Fibroblast of upper back skin (primary cell): ENCODE measurements around the gene CCDC196.
"Not testable (repeated sequence)": the region's sequence is repeated elsewhere in the genome, so short reads cannot be mapped to it uniquely, and the experiment has no call there.

ENCODE experiments used
- DNase-seq: peaks from one replicate; pipeline ENCODE4 v3.0.0-alpha.2; 2013

The CCDC196 gene

DNA sequence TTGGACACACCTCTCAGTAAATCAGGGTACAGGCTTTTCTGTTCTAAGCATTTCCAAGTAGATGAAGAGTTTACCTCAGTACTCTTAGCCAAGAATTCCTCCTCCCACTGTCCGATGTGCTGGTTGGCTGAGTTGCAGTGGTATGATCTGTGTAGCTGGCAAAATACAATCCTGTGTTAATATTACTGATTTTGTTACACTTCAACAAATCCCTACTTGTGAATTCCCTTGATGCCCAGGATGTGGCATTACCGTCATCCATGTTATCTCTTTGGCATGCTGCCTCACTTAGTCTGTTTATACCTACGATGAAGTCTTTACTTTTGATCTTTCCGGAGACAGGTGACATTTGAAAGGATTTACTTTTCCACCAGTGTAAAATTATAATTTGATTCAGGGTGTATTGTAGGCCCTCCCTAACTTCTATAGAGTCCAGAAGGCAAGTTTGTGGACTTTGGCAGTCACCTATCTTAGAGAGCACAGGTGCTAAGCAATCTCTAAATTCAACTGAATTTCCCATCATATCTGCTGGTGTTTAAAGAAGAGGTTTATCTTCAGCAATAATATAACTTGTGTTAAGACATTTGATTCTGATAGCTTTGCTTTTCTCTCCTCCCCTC lies 10.1 kb downstream of the CCDC196 start:
- no peak for DNase-seq

DNA sequence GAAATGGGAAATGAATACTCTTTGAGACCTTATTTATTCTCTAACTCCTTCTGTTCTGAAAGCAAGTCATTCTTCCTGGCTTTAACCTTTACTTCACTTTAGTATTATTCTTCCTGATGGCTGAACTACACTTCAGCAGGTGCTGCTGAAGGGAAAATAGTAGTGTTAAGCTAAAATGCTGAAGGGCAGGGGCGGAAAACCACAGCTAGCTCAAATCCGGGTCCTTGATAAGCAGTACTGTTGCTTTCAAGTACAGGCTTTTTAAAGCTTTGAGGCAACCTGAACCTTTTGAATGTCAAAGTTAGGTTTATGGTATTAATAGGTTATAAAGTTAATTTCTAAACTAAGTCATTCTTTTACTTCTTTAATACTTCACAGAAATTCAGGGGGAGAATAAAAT lies 10.7 kb downstream of the CCDC196 start:
- no peak for DNase-seq

GRCh38 chr14:66498311-66498710 lies 12.1 kb downstream of the CCDC196 start:
- DNase-seq, result no peak

GRCh38 chr14:66501592-66501991 lies 15.4 kb downstream of the CCDC196 start:
- DNase-seq, result no peak

DNA sequence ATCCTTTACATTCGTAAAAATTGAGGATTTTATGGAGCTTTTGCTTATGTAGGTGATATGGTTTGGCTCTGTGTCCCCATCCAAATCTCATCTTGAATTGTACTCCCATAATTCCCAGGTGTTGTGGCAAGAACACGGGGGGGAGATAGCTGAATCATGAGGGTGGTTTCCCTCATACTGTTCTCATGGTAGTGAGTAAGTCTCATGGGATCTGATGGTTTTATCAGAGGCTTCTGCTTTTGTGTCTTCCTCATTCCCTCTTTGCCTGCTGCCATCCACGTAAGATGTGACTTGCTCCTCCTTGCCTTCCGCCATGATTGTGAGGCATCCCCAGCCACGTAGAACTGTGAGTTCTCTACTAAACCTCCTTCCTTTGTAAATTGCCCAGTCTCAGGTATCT lies 16.7 kb downstream of the CCDC196 start:
- not testable (repeated sequence) for DNase-seq

- DNase-seq, result no peak
These were observed 17.4 kb downstream of the CCDC196 start for GRCh38 chr14:66503532-66503931.

GRCh38 chr14:66507181-66507721 lies 21.1 kb downstream of the CCDC196 start:
- no peak for DNase-seq

- DNase-seq, result peak; percentile 98
These were observed 21.8 kb downstream of the CCDC196 start, which contains the start of gene GPHN for GRCh38 chr14:66507722-66508546. GPHN (plus strand) TSS chr14:66508147.

DNA sequence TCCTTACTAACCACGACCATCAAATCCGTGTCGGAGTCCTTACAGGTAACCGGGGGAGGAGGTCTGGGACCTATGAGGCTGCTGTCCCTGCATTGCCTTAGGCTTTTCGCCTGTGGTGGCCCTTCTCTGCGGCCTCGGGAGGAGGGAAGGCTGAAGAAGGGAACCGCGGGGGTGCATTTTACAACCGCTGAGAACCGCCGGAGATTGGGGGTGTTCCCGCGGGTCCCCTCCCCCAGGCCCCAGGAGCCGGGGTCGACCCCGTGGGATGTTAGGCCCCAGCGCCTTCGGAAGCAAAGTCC lies 22.3 kb downstream of the CCDC196 start:
- no peak for DNase-seq

DNA sequence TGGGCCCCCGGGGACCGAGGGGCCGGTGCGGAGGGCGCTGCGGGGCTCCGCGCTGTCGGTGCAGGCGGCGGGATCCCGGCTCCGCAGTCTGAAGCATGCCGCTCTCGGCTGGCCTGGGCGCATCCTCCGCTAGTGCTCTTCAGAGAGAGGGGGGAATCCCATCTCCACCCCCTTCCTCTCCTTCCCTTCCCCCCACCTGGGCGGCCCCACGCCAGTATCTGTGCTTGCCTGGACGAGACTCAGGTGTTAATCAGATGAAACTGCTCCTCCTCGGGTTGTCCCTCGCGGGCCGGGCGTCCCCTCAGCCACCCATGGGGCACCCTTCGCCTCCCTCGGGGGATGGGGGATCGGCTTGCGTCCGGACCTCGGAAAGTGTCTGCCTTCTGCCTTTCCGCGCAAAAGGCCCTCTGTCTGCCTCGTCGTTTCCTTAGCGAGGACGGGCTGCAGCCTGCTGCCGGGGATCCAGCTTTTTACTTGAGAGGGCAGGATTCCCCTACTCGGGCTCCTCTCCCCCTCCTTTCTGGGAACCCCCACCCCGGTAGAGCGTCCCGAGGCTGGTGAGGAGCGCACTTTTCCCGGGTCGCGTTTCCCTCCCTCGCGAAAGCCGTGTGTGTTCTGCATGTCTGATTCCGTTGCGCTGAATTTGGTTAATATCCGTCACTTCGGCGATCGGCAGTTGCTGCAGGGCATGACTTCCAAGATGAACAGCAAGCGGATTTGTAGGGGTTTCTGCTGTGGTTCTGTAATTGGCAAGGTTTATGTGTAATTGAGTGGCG lies 22.9 kb downstream of the CCDC196 start:
- no peak for DNase-seq

DNA sequence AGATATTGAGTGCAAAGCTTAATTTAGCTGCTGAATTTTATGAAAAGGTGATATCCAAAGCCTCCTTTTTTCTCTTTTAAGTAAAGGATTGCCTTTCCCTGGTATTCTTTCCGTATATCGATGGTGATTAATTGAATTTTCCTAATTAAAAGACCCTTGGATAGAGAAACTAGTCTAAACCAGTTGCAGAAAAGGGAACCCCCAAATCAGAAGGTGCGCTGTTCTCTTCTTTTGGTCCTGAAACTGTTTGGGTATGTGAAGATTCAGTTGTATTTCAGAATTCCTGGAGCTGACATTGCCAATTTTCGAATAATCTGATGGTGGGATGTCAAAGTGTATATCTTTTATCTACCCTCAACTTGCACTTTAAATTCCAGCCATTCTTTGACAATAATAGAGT lies 23.7 kb downstream of the CCDC196 start:
- DNase-seq, result no peak

DNA sequence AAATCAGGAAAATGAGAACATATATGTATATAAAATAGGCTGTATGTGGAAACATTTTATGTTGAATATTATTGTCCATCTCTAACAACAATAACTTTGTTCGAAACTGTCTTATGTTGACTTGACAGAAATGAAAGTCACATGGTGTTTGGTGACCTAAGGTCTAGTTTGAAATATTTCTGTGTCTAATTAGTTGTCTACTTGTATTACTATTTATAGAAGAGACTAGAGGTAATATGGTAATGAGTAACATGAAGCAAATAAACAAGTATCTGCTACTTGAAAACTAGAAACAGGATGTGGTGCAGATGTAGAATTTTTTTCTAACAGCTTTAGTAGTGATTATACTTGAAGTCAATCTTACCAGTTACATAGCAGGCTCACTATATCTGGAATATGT lies 25.7 kb downstream of the CCDC196 start:
- no peak for DNase-seq

GRCh38 chr14:66514213-66514612 lies 28.0 kb downstream of the CCDC196 start:
- DNase-seq, result no peak

- no peak for DNase-seq
These were observed 44.4 kb downstream of the CCDC196 start for GRCh38 chr14:66530526-66530925.

- DNase-seq, result no peak
These were observed 52.9 kb downstream of the CCDC196 start for GRCh38 chr14:66539034-66539433.

DNA sequence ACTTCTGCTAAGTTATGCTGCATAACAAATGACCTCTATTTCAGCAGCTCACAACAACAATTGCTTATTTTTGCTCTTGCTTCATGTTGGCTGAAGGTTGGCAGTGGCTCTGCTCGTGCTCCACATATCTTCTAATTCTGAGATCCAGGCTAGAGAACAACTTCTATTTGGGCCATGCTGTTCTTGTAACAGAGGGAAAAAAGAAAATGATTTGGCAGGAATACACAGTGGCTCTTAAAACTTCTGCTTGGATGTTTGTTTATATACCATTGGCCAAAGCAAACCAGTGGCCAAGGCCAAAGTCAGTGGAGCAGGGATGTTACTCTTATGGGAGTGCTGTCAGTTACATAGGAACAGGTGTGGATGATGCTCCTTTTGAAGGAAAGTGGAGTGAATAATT lies 53.9 kb downstream of the CCDC196 start:
- DNase-seq, result no peak

- DNase-seq, result no peak
These were observed 55.5 kb downstream of the CCDC196 start for GRCh38 chr14:66541627-66542026.

- no peak for DNase-seq
These were observed 57.8 kb downstream of the CCDC196 start for GRCh38 chr14:66543996-66544395.

GRCh38 chr14:66545191-66545590 lies 59.0 kb downstream of the CCDC196 start:
- DNase-seq, result not testable (repeated sequence)

- DNase-seq, result not testable (repeated sequence)
These were observed 59.6 kb downstream of the CCDC196 start for GRCh38 chr14:66545751-66546150.
